ENCODE data around the gene NAP1L4. TPM values are rescaled to one million over a fixed set of nuclear protein-coding genes. Genes with fewer than 3 reads are reported as not detected.
A peak's percentile ranks its signal among the peaks of the same experiment; 100 is the strongest.

NAP1L4 gene
- total RNA-seq, 1 donor from 2014 or later, result 224 TPM

DNA sequence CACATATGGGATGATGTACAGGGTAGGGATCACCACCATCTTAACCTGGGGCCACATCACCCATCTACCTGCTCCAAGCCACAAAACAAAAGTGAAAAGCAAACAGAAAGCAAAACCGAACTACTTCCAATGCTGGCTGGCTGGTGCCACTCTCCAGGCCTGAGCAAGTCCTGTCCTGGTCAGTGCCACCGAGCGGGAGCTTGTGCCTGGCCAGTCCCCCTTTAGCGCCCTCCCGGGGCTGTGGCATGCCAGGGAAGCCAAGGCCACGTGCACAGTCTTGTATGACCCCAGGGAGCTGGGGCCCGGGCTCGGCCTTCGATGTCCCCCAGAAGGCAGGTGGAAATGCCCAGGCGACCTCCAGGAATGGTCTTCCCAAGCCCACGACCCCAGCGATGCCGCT lies 17.9 kb upstream of the NAP1L4 start:
- H3K27ac Mint-ChIP-seq (ENCODE audit: unreplicated experiment), result peak overlapping the region; percentile 57
- no peaks in the 10 kb centered on the region for H3K27me3 Mint-ChIP-seq (ENCODE audit: low read depth)
- TF ChIP-seq, protein P1, sequence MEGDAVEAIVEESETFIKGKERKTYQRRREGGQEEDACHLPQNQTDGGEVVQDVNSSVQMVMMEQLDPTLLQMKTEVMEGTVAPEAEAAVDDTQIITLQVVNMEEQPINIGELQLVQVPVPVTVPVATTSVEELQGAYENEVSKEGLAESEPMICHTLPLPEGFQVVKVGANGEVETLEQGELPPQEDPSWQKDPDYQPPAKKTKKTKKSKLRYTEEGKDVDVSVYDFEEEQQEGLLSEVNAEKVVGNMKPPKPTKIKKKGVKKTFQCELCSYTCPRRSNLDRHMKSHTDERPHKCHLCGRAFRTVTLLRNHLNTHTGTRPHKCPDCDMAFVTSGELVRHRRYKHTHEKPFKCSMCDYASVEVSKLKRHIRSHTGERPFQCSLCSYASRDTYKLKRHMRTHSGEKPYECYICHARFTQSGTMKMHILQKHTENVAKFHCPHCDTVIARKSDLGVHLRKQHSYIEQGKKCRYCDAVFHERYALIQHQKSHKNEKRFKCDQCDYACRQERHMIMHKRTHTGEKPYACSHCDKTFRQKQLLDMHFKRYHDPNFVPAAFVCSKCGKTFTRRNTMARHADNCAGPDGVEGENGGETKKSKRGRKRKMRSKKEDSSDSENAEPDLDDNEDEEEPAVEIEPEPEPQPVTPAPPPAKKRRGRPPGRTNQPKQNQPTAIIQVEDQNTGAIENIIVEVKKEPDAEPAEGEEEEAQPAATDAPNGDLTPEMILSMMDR (conservative IDR thresholded peaks at IDR 0.05), result no peak
- no peaks in the 10 kb centered on the region for H3K9me3 Mint-ChIP-seq
- H3K36me3 Mint-ChIP-seq (ENCODE audit: low read depth), result no peaks in the 10 kb centered on the region
- H3K4me3 Mint-ChIP-seq, result no peak overlapping the region
- DNase-seq (ENCODE audit: low read depth, low spot score), result no peak
- H3K4me1 Mint-ChIP-seq, result no peaks in the 10 kb centered on the region

DNA sequence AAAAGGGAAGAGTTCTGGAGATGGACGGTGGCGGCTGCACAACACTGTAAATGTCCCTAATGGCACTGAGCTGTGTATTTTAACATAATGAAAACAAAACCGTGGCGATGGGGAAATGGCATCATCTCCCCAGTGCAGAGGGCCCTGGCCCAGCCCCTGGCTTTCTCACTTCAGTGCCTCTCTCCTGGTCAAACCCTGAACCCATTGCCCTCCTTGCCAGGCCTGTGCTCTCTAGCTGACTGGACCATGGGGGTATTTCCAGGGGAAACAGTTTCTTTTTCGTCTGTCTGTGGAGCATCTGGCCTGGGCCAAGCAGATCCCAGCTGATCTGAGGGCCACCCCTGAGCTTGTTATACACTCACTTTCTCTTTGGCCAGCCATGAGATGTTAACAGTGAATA lies 17.4 kb upstream of the NAP1L4 start:
- no peaks in the 10 kb centered on the region for H3K27me3 Mint-ChIP-seq (ENCODE audit: low read depth)
- TF ChIP-seq, protein P1 (conservative IDR thresholded peaks at IDR 0.05), result no peak
- no peaks in the 10 kb centered on the region for H3K36me3 Mint-ChIP-seq (ENCODE audit: low read depth)

DNA sequence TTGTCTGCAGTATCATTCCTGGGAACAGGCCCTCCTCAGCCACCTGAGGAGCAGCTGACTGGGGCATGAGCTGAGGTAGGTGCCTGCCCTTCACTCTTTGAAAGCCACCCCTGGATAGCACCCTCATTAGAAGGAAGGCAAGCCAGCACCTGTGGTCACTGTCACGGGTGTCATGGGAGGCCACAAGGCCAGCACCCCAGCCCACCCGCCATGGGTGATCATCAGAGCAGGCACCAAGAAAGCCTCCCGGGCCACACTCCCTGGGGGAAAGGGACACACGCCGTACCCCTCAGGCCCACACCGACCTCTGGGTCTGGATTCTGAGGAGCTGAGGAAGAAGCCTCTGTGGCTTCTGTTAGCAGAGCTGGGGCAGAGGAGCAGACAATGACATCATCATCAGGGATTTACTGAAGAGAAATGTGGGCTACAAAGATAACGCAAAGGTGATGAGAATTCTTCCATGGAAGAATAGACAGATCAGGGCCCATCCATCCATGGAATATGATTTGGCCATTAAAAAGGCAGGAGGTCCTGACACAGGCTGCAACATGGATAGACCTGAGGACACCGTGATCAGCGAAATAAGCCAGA lies 16.7 kb upstream of the NAP1L4 start:
- Mint-ChIP-seq H3K36me3 (ENCODE audit: low read depth) (no peaks in the 10 kb centered on the region), H3K4me1 (no peaks in the 10 kb centered on the region), H3K4me3 (no peak overlapping the region), H3K27me3 (ENCODE audit: low read depth) (no peaks in the 10 kb centered on the region), H3K27ac (ENCODE audit: unreplicated experiment) (no peak overlapping the region), H3K9me3 (no peaks in the 10 kb centered on the region)
- TF ChIP-seq, protein P1 (conservative IDR thresholded peaks at IDR 0.05), result no peak
- no peak for DNase-seq (ENCODE audit: low read depth, low spot score)

More for the DNA sequence above, 17.4 kb upstream of the NAP1L4 start:
- Mint-ChIP-seq H3K27ac (ENCODE audit: unreplicated experiment) (peak overlapping the region; percentile 57), H3K4me1 (no peaks in the 10 kb centered on the region), H3K4me3 (no peak overlapping the region), H3K9me3 (no peaks in the 10 kb centered on the region)
- DNase-seq (ENCODE audit: low read depth, low spot score), result no peak

DNA sequence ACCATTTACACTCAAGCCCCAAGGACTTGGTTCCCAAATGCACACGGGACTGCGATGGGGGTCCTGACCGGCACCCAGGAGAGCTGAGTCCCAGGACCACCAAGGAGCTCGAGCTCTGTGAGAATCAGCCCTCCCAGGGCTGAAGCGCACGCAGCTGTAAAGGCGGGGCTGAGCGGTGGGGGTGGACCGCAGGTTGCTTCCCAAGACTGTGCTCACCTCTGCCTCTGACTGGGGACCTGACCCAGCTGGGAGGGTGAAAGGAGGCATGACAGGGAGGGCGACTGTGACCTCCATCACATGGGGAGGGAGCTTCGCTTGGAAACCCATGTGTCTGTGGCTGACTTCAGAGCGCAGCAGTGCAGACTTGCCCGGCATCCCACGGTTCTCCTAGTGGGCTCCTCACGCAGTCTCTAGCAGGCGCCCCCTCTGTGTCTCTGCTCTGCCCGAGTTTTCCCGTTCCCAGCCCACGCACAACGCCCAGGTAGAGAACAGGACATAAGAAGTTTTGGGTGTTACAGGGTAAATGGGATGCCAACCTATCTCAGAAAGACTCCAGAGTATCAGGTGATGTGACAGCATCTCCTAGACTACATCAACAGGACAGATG lies 15.4 kb upstream of the NAP1L4 start:
- Mint-ChIP-seq H3K9me3 (no peaks in the 10 kb centered on the region), H3K4me3 (no peak overlapping the region), H3K36me3 (ENCODE audit: low read depth) (no peaks in the 10 kb centered on the region)

DNA sequence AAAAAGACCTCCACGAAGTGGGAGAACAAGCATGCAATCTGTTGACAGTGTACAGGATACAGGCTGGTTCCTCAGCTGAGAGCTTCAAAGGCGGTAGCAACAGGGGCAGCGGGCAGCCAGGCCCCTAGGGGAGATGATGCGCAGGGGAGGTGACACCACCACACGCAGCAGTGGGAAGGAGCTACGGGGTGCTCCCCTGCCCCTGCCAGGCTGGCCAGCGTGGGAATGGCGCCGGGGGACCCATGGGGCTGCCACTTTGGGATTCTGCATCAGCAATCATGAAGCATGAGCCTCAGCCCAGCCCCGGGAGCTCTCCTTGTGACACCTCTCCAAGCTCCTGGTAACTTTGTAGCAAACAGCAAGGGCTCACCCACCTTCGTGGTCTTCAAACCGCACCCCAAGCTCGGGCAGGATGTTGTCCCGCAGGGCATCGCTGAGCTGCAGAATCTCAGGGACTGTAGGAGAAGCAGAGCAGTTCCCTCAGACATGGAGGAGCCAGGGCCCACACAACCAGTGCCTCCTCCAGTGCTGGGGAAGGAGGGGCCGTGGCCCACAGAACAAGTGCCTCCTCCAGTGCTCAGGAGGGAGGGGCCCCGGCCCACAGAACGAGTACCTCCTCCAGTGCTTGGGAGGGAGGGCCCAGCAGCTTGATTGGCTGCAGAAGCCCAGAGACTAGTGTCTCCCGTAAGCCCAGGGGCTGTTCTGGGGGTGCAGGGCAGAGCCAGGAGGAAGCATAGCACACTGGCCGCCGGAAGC lies 14.6 kb upstream of the NAP1L4 start:
- no peaks in the 10 kb centered on the region for H3K27me3 Mint-ChIP-seq (ENCODE audit: low read depth)
- no peaks in the 10 kb centered on the region for H3K4me1 Mint-ChIP-seq
- H3K9me3 Mint-ChIP-seq, result no peaks in the 10 kb centered on the region
- TF ChIP-seq, protein P1 (conservative IDR thresholded peaks at IDR 0.05), result no peak
- no peak overlapping the region for H3K27ac Mint-ChIP-seq (ENCODE audit: unreplicated experiment)
- DNase-seq (ENCODE audit: low read depth, low spot score), result no peak
- H3K4me3 Mint-ChIP-seq, result no peak overlapping the region
- no peaks in the 10 kb centered on the region for H3K36me3 Mint-ChIP-seq (ENCODE audit: low read depth)

More for the DNA sequence above, 15.4 kb upstream of the NAP1L4 start:
- DNase-seq (ENCODE audit: low read depth, low spot score), result no peak
- TF ChIP-seq, protein P1 (conservative IDR thresholded peaks at IDR 0.05), result no peak
- Mint-ChIP-seq H3K27me3 (ENCODE audit: low read depth) (no peaks in the 10 kb centered on the region), H3K27ac (ENCODE audit: unreplicated experiment) (no peak overlapping the region), H3K4me1 (no peaks in the 10 kb centered on the region)

Data from neural crest cell (in vitro differentiated cells).